HCT116 (cell line): ENCODE measurements around the gene NR1H3.

Source experiments
- CTCF ChIP-seq, 3 experiments: fragments of 200-600 bp in 1 of 3; sonication (generic) in 1 of 3; IDR thresholded peaks in 2 of 3; conservative IDR thresholded peaks in 1 of 3; 2 replicates each; pipeline ENCODE4 v1.5.1; 2012 to 2017; ENCODE audit warnings: low read depth in 2 of 3, low read length in 2 of 3, antibody characterized with exemption in 1 of 3, borderline replicate concordance in 1 of 3, control low read depth in 1 of 3, mild to moderate bottlenecking in 1 of 3, mixed read lengths in 1 of 3, mixed run types in 1 of 3, moderate library complexity in 1 of 3; ENCODE audit not compliant: insufficient read depth in 1 of 3
- EZH2 ChIP-seq: fragments of 200-600 bp; sonication (generic); IDR thresholded peaks from 2 replicates; pipeline ENCODE4 v1.6.1; 2017; ENCODE audit warnings: antibody characterized with exemption, mixed run types
- EZH2phosphoT487 ChIP-seq: fragments of 200-600 bp; IDR thresholded peaks from 2 replicates; pipeline ENCODE4 v1.6.1; 2018; ENCODE audit warnings: antibody characterized with exemption, borderline replicate concordance
- POLR2A ChIP-seq: IDR thresholded peaks from 2 replicates; pipeline ENCODE4 v1.7.0; 2011; ENCODE audit warnings: borderline replicate concordance; ENCODE audit not compliant: insufficient read depth, insufficient read length; ENCODE audit errors: extremely low read depth

- TF ChIP-seq POLR2A: no peak
- TF ChIP-seq EZH2phosphoT487: no peak
- TF ChIP-seq CTCF (IDR thresholded peaks at IDR 0.05 in 2 of 3, conservative IDR thresholded peaks at IDR 0.05 in 1 of 3; ENCODE audit: borderline replicate concordance in 1 of 3, insufficient read depth in 1 of 3, low read depth in 2 of 3, low read length in 2 of 3): no peak
- no peak for TF ChIP-seq EZH2
Measured at GRCh38 chr11:47308050-47308823, 50.4 kb downstream of the NR1H3 start.
